Globus pallidus (tissue), 1 donor: ENCODE measurements around the gene VANGL1.

Experiments used
- DNase-seq: peaks from one replicate; pipeline ENCODE4 v3.0.0-alpha.2; 2015; ENCODE audit warnings: low spot score

Gene VANGL1

DNA sequence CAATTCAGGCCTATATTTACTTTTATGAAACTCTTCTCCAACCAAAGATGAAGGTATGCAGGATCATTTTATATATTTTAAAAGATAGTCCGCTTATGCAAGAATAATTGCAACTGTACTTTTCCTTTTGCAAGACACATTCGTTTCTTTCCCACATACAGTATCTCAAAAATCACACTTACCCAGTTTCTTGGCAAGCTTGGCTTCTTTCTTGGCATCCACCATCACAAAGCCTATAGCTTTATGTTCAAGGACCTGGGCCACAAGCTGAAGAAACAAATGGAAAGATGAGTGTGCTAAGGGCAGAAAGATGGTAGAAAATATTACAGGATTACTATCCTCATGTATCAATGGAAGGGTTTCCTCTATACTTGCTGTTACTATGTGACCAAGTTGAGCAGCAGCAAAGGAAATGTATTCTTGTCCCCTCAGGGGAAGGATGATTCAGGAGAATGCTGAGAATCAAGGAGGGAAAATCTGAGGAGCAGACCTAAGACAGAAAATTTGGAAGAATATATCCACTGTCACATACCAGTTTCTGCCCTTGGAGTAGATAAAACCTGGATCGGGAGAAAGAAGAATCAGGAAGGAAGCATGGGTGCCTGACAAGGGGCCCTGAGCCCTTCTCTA lies 103.0 kb downstream of the VANGL1 start:
- no peak for DNase-seq

DNA sequence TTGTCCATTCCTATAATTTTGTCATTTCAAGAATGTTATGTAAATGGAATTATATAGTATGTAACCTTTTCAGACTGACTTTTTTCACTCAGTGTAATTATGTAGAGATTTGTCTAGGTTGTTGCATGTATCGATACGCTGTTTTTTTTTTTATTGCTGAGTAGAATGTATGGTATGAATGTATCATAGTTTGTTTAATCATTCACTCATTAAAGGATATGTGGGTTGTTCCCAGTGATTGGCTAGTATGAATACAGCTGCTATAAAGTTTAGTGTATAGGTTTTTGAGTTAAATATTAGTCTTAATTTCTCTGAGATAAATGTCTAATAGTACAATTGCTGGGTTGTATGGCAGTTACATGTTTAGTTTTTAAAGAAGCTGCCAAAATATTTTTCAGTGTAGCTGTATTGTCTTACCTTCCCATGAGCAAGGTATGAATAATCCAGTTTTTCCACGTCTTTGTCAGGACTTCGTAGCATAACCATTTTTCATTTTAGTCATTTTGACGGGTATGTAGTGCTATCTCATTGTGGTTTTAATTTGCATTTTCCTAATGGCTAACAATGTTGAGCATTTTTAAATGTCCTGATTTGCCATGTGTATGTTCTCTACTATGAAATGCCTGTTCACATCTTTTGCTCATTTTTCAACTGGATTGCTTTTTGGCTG lies 104.4 kb downstream of the VANGL1 start:
- DNase-seq = no peak
